DND-41 (cell line): ENCODE data around the gene F11.

Experiments
- EZH2 ChIP-seq: IDR thresholded peaks from 3 replicates; pipeline ENCODE4 v1.6.1; 2012; ENCODE audit warnings: borderline replicate concordance, low read depth, mild to moderate bottlenecking, moderate library complexity, low read length, inconsistent platforms; ENCODE audit not compliant: severe bottlenecking
- TF ChIP-seq, protein P1 (sequence below): IDR thresholded peaks from 2 replicates; pipeline ENCODE4 v1.5.1; 2012; ENCODE audit warnings: borderline replicate concordance, low read length, moderate library complexity, mild to moderate bottlenecking; ENCODE audit not compliant: poor library complexity, severe bottlenecking; ENCODE audit errors: extremely low read depth

DNA sequence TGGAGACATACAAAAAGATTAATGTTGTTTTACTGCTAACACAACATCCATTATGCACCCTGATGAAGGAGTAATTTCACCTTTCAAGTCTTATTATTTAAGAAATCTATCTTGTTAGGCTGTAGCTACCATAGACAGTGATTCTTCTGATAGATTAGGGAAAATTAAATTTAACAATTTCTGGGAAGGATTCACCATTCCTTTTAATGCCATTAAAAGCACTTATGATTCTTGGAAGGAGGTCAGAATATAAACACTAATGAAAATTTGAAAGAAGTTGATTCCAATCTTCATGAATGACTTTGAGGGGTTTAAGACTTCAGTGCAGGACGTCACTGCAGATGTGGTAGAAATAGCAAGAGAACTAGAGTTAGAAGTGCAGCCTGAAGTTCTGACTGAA, 69.8 kb downstream of the F11 start:
- TF ChIP-seq, protein P1, sequence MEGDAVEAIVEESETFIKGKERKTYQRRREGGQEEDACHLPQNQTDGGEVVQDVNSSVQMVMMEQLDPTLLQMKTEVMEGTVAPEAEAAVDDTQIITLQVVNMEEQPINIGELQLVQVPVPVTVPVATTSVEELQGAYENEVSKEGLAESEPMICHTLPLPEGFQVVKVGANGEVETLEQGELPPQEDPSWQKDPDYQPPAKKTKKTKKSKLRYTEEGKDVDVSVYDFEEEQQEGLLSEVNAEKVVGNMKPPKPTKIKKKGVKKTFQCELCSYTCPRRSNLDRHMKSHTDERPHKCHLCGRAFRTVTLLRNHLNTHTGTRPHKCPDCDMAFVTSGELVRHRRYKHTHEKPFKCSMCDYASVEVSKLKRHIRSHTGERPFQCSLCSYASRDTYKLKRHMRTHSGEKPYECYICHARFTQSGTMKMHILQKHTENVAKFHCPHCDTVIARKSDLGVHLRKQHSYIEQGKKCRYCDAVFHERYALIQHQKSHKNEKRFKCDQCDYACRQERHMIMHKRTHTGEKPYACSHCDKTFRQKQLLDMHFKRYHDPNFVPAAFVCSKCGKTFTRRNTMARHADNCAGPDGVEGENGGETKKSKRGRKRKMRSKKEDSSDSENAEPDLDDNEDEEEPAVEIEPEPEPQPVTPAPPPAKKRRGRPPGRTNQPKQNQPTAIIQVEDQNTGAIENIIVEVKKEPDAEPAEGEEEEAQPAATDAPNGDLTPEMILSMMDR: no peak
- TF ChIP-seq EZH2: no peak
